ENCODE measurements around the gene TRIM29. TPM values are rescaled to one million over a fixed set of nuclear protein-coding genes. Genes with fewer than 3 reads are reported as not detected.

The TRIM29 gene
- total and polyA plus RNA-seq, 2 of the 13 experiments (the other 11 are each of a cell fraction or from before 2014, with no cell fraction given): 0.86 TPM

- TF ChIP-seq FOXP4 (CRISPR knock-in tag; IDR thresholded peaks at IDR 0.05) (peak; percentile 70), THAP9 (CRISPR knock-in tag; IDR thresholded peaks at IDR 0.05; ENCODE audit: borderline replicate concordance) (peak; percentile 17; the same call in 1 of the 2 replicates), PBX3 (CRISPR knock-in tag; IDR thresholded peaks at IDR 0.05; ENCODE audit: borderline replicate concordance) (no peak), SIX1 (CRISPR knock-in tag; IDR thresholded peaks at IDR 0.05; ENCODE audit: borderline replicate concordance) (no peak), MED8 (CRISPR knock-in tag; IDR thresholded peaks at IDR 0.05; ENCODE audit: insufficient replicate concordance) (no peak), ZNF775 (CRISPR knock-in tag; IDR thresholded peaks at IDR 0.05; ENCODE audit: borderline replicate concordance) (no peak), ZNF138 (CRISPR knock-in tag; IDR thresholded peaks at IDR 0.05; ENCODE audit: low read depth) (no peak), IKZF4 (CRISPR knock-in tag; IDR thresholded peaks at IDR 0.05; ENCODE audit: borderline replicate concordance, low read depth, not compliant biosample characterization) (no peak), USF2 (IDR thresholded peaks at IDR 0.05; ENCODE audit: low read depth, low read length) (no peak), USF2 (CRISPR knock-in tag; IDR thresholded peaks at IDR 0.05; ENCODE audit: borderline replicate concordance) (no peak; the same call in 1 of the 2 replicates), ZNF230 (CRISPR knock-in tag; IDR thresholded peaks at IDR 0.05) (peak; percentile 73), BCL3 (CRISPR knock-in tag; IDR thresholded peaks at IDR 0.05) (no peak), MEF2D (CRISPR knock-in tag; IDR thresholded peaks at IDR 0.05) (peak; percentile 73; the same call in 1 of the 2 replicates), ZBTB43 (CRISPR knock-in tag; conservative IDR thresholded peaks at IDR 0.05) (peak; percentile 93), ZNF367 (CRISPR knock-in tag; IDR thresholded peaks at IDR 0.05; ENCODE audit: borderline replicate concordance) (no peak), ZEB1 (IDR thresholded peaks at IDR 0.05; ENCODE audit: insufficient replicate concordance, low read depth) (no peak)
Observed at GRCh38 chr11:120184946-120185705, 47.2 kb upstream of the TRIM29 start (continued).

Measured in HepG2 (cell line).